Frontal cortex (tissue), 4 donors: Measurements from ENCODE around the gene MIGA1. TPM values are rescaled to one million over a fixed set of nuclear protein-coding genes. Genes with fewer than 3 reads are reported as not detected.
"Not testable (repeated sequence)": the region's sequence is repeated elsewhere in the genome, so short reads cannot be mapped to it uniquely, and the experiment has no call there.

Source experiments
- DNase-seq, 2 donors: peaks; one replicate each; pipeline ENCODE4 v3.0.0; 2012; ENCODE audit warnings: low spot score in 2 of 2
- FAIRE-seq: peaks from 2 replicates; lab custom pipeline; 2012; peaks lifted over from hg19 to GRCh38; lab: Jason Lieb, UNC
- total RNA-seq: library from RNA; depleted of rRNA; stranded (reverse); fragments of >200 nt; gene quantifications from one replicate; pipeline ENCODE4 v1.2.3, GENCODE V29; 2014
- donor health status: control.
- donor health status: control.
- donor health status: control.

MIGA1 gene, protein sequence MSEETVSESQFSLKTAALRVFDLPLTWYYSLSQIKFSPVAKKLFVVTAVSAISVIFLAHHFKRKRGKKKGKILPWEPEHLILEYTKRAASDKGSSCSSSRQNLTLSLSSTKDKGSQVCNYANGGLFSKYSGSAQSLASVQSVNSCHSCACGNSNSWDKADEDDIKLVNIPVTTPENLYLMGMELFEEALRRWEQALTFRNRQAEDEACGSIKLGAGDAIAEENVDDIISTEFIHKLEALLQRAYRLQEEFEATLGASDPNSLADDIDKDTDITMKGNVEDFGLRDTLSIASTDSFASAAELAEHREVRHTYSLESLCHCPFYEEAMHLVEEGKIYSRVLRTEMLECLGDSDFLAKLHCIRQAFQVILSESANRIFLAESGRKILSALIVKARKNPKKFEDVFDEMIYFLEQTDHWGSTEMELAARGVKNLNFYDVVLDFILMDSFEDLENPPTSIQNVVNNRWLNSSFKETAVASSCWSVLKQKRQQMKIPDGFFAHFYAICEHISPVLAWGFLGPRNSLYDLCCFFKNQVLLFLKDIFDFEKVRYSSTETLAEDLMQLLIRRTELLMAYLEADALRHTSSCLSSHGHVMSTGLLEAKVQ
- 24.1 TPM for total RNA-seq

DNA sequence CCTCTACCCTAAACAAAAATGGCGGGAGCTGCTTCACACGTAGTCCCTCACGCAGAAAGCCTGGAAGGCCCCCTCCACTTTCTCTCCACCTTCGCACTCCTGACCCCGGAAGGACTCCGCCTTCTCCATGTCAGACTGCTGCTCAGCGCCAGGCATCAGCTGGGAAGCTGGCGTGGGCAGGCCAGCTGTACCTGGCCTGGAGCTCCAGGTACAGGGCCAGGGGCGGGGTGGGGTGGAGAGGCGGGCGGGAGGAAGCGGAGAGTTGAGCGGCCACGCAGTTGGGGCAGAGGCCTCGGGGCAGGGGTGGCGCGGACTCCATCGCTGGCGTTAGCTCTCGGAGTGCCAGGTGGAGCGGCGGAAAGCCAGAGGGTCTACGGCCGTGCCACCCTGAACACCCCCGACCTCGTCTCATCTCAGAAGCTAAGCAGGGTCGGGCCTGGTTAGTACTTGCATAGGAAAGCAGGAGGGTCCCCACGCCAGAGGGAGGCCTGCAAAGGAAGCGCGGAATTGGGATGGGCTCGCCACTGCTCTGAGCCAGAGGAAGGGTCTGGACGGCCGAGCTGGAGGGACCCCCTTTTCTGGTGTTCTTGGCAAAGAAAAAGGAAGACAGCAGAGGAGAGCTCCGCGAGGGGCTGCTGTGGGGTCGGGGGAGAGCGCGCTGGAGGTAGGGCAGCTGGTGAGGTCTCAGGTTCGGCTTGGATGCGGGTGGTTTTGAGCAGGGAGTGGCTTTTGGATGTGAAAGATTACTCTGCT, at the start of gene MIGA1:
Gene MIGA1 (plus strand): TSS at position 121 of the 753 bp plus-strand sequence. CDS start 3,604 bp downstream, outside the sequence.
- DNase-seq (peak; percentile 78 to 86), FAIRE-seq (no peak)

DNA sequence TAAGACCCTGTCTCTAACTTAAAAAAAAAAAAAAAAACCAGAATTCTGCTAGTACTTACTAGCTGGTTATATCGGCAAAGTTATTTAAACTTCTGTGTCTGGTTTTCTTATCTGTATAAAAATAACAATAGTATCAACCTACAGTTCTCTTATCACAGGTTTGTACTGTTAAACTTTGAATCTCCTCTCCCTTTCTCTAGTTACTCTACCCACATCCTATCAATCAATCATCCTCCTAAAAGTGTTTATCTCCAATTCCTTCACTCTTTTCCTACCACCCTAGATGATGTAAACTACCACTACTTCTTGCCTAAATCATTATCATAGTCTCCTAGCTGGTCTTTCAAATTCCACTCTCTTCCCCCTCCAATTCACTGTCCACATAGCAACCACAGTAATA, 47.4 kb upstream of the MIGA1 start:
- FAIRE-seq: no peak
- DNase-seq: no peak

DNA sequence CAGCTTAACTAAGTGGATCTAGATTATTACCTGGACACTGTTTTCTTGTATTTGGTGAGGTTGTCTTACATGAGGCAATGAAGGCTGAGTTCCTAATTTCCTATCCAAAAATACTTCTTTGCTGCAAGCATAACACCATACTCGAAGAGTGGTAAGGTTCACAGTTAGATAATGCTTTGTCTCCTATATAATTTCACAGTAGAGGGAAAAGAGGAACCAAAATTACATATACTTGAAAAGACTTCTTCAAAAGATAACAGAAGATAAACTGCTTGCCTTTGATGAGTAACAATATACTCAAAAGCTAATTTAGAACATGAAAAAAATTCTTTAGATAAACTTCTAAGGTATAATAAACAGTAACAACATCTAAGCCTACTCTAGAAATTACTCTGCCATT, 40.2 kb upstream of the MIGA1 start:
- DNase-seq (no peak), FAIRE-seq (no peak)

DNA sequence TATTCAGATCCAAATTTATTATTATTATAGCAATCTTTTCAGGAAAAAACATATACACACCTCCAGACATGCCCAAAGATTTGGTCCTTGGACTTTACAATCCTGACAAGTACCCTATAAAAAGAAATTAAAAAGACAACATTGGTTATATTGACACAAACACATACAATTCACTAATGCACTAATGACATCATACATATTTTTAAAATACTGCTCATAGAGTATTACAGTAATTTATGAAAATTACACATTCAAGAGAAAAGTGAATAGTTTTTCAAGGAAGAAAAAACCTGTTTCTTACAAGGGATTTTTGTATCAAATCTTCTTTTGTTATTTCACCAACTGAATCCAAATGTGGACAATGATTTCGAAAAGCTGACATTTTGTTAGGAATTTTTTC, 38.1 kb upstream of the MIGA1 start:
- DNase-seq: no peak

DNA sequence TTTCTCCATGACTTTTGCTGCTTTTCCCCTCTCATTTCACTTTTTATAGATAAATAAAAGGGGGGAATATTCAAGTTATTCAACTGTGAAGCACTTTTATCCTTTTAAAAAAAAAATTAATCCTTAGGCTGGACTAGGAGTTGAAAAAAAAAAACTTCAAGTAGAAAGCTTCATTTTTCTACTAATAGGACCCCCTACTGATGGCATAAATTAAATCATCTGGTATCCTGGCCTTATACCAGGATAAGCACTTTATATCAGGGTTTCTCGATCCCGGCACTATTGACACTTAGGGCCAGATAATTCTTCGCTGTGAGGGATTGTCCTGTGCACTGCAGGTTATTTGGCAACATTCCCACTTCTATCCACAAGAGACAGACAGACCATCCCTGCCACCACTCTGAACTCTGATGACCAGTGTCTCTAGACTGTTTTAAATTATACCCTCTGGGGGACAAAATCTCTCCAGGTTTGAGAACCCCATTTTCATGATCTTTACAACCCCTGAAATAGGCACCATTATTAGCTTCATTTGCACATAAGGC, 37.4 kb upstream of the MIGA1 start:
- DNase-seq: no peak
- FAIRE-seq: no peak

More for the DNA sequence above, 38.1 kb upstream of the MIGA1 start:
- FAIRE-seq: peak; percentile 42

DNA sequence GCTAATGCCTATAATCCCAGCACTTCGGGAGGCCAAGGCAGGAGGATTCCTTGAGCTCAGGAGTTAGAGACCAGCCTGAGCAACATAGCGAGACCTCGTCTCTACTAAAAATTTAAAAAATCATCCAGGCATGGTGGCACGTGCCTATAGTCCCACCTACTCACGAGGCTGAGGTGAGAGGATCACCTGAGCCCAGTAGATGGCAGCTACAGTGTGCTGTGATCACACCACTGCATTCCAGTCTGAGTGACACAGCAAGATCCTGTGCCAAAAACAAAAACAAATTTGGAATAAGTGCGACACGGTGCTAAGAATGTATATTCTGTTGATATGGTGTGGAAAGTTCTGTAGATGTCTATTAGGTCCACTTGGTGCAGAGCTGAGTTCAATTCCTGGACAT, 34.9 kb upstream of the MIGA1 start:
- FAIRE-seq (no peak), DNase-seq (no peak)

DNA sequence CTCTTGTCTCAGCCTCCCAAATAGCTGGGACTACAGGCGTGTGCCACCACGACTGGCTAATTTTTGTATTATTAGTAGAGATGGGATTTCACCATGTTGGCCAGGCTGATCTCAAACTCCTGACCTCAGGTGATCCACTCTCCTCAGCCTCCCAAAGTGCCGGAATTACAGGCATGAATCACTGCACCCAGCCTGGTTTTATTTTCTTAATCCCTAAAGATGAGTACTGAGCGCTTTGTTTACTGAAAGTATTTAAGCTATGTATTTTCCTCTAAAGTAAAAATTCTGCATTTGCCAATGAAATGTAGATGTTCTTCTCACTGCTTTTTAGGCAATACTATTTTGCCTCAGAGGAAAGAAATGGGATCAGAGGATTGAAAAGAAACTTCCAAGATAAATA, 30.0 kb upstream of the MIGA1 start:
- FAIRE-seq, DNase-seq: not testable (repeated sequence)

DNA sequence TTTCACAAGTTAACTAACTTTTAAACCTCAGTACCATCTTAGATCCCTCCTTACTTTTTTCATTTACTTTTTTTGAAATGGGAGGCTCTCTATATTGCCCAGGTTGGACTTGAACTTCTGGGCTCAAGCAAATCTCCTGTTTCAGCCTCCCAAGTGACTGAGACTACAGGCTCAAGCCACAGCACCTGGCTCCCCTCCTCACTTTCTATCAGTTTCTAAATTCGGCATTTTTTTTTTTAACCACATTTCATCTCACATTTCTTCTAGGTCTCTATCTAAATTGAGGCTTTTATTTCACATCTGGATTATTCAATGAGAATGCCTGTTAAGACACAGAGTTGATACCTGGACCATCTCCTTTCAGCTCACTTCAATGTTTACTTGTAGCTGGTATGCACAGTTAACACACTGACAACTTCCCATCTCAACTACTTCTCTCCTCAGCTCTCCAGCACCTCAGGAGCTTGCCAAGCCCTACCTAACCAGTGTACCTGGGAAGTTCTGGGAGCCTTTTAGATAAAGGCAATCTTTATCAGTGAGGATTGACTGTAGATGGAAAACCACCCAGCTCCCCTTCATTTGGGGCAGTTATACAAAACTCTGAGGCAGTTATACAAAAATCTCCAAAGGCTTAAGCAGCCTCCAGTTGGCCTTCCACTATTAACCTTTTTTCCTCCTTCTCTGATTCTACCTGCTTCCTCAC, 23.2 kb upstream of the MIGA1 start:
- DNase-seq (no peak), FAIRE-seq (no peak)

DNA sequence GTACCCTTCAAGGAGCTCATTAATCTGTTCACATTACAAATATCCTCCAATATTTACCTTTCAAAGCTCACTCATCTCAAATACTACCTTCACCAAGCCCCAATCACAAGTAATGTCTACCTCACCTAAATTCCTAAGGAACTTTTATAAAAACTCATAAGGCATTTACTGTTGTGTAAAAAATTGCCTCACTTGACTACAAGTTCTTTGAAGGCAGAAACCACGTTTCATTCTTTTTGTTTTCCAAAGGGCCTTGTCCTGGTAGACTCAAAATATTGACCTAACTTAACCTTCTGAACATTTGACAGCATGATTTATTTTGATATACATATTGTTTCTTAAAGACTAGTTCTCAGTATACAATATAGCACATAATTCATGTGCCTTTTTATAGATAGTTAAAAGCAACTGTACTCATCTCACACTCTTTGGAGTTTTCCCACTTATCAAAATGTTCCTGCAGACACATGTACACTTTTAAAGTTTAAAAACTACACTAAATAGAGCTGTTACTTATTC, 22.3 kb upstream of the MIGA1 start:
- DNase-seq: no peak
- no peak for FAIRE-seq

DNA sequence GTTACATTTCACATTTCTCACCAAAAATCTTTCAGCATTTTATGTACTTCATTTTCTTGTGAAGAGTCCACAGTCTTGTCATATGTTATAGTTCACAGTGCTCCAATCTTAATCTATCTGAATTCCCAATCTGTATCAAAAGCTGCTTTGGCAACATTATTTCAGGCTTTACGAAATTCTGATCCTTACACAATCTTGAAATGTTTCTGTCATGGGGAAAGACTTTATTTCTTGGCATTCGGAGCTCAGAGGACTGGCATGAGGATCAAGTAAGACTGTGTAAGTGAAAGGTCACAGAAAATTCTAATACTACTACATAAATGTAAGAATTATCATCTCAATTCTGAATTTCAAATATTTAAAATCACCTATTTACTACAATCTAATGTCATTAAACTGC, 21.8 kb upstream of the MIGA1 start:
- FAIRE-seq (no peak), DNase-seq (no peak)

DNA sequence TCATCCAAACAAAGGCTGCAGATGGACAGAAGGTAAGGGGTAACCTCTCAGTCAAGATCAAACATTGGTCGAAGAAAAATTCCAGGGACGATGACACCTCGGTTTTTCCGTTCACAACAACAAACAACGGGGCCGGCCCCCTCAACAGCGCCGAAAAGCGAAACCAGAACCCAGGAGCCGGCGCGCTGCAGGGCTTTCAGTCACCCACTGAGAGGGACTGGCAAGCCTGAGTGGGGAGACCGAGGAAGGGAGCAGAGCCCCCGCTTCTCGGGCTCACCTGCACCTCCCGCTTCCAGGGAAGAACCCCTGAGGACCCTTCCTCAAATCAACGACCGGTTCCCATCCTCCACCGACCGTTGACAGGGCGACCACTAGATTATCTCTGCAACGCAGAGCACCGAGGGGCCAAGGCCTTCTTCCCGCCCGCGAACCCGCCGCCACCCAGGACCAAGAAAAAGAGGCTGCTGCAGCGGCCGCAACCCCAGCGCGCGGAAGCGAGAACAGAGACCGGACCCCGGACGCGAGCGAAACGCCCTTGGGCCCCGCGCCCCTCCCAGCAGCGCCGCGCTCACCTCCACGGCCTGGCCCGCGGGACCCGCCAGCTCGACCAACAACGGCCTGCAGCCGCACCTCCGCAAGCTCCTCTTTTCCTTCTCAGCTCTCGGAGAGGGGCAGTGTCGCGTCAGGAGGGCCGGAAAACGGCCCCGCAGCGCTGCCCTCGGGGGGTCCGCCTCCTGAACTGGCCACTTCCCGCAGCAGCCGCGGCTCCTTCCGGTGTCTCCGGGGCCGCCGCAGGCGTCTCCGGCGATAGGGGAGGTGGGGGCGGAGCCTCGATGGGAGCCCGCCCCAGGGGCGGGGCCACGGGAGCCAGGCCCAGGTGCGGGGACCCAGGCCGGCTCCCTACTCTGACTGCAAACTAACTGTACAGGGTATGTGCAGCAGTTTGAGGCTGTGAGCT, 20.1 kb upstream of the MIGA1 start, which contains the start of gene USP33:
Gene USP33 (minus strand): TSS at position 782 of the 958 bp plus-strand sequence. CDS start 18,155 bp downstream, outside the sequence.
- no peak for FAIRE-seq

DNA sequence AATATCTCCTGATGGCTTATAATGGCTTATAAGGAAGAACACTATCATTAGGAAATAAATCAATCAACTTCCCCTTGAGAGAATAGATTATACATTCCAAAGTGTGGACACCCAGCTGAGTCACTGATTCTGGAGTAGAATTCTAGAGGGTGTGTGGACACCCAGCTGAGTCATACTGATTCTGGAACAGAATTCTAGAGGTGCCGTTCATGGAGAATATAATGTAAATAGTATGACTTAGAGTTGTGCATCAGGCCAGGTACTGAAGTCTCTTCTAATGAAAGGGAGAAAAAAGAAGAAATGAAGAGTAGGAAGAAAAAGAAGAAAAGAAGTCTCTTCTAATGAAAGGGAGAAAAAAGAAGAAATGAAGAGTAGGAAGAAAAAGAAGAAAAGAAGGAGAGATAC, 17.4 kb upstream of the MIGA1 start:
- DNase-seq: no peak
- no peak for FAIRE-seq

More for the DNA sequence above, 20.1 kb upstream of the MIGA1 start, which contains the start of gene USP33:
- peak; percentile 86 to 90 for DNase-seq

DNA sequence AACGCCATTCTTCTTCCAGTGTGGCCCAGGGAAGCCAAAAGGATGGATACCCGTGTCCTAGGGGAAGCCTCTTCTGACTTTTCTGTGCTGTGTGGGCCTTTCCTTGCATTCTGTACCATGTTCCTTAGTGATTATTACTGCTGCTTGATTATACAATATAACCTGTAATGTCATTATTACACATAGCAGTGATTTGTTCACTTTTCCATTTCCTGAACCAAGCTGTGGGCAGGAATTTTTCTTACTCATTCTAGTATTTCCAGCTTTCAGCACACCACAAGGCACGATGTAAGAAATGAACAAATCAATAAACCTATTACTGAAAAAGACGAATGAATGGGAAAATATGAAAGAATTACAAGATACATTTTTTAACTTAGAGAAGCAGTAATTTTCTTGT, 11.4 kb upstream of the MIGA1 start:
- DNase-seq (no peak), FAIRE-seq (no peak)

DNA sequence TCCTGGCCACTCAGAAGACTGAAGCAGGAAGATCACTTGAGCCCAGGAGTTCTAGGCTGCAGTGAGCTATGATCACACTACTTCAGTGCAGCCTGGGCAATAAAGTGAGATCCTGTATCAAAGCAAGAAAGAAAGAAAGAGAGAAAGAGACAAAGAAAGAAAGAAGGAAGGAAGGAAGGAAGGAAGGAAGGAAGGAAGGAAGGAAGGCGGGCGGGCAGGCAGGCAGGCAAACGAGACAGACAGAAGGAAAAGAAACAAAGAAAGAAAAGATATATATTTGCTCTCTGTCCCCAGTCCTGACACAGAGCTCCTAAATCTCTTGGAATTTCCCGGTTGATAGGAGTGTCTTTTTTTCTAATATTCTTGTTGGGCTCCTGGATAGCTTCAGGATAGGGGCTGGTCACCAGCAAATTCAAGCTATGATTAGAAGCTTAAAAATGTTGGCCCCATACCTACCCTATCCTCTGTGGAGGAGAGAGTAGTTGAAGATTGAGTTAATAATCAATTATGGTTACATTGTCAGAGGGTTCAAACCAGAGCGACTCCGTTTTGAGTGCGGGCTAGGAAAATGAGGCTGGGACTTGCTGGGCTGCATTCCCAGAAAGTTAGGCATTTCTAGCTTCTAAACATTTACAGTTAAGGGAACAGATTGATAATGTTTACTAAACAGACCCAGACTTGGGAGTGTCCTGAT, 3.3 kb upstream of the MIGA1 start:
- no peak for DNase-seq
- FAIRE-seq: no peak

DNA sequence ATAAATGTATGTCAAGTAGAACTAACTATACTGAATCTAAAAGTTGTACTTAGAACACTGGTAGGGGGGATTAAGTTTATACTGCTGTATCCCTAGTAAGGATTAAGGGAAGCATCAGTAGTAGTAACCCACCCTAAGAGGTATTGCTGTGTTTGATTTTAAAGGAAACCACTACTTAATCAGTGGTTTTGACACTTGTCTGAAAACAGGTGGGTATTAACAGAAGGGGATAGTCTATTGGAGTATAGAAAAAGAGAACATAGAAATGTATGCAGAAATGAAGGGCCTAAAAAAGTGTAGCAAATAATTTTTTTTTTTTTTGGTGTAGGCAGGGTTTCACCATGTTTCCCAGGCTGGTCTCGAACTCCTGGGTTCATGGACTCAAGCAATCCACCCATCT, 2.2 kb downstream of the MIGA1 start:
- no peak for FAIRE-seq
- DNase-seq: no peak

DNA sequence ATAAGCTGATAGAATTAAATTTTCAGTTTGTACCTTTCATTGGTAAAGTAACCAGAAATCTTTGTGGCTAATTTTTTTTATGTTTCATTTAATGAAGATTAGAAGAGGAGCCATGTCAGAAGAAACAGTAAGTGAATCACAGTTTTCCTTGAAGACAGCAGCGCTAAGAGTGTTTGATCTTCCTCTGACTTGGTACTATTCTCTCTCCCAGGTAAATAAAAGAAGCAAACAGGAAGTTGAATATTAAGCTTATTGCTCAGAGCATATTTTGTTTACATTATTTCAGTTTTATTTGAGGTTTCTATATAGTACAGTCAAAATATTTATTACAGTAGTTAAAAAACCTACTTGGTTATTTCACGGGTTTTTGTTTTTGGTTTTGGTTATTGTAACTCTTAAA, 3.7 kb downstream of the MIGA1 start:
- no peak for FAIRE-seq
- no peak for DNase-seq

DNA sequence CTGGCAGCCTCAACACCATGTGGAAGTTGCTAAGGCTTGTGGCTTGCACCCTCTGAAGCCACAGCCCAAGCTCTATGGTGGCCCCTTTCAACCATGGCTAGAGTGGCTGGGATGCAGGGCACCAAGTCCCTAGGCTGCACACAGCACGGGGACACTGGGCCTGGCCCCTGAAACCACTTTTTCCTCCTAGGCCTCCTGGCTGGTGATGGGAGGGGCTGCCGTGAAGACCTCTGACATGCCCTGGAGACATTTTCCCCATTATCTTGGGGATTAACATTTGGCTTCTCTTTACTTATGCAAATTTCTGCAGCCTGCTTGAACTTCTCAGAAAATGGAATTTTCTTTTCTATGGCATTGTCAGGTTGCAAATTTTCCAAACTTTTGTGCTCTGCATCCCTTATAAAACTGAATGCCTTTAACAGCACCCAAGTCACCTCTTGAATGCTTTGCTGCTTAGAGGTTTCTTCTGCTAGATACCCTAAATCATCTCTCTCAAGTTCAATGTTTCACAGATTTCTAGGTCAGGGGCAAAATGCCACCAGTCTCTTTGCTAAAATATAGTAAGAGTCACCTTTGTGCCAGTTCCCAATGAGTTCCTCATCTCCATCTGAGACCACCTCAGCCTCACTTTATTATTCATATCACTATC, 6.8 kb downstream of the MIGA1 start:
- DNase-seq, FAIRE-seq: not testable (repeated sequence)
